NK-92 (cell line): ENCODE measurements around the gene PGBD2.
"Not testable (repeated sequence)": the region's sequence is repeated elsewhere in the genome, so short reads cannot be mapped to it uniquely, and the experiment has no call there.

Experiments
- DNase-seq: peaks from one replicate; lab custom pipeline; 2025; ENCODE audit not compliant: unreplicated experiment; lab: John Stamatoyannopoulos, UW

The PGBD2 gene

DNA sequence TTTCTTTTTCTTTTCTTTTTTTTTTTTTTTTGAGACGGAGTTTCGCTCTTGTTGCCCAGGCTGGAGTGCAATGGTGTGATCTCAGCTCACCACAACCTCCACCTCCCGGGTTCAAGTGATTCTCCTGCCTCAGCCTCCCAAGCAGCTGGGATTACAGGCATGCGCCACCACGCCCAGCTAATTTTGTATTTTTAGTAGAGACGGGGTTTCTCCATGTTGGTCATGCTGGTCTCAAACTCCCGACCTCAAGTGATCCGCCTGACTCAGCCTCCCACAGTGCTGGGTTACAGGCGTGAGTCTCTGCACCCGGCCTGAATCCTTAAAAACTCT is 16.2 kb upstream of the PGBD2 start:
- not testable (repeated sequence) for DNase-seq

DNA sequence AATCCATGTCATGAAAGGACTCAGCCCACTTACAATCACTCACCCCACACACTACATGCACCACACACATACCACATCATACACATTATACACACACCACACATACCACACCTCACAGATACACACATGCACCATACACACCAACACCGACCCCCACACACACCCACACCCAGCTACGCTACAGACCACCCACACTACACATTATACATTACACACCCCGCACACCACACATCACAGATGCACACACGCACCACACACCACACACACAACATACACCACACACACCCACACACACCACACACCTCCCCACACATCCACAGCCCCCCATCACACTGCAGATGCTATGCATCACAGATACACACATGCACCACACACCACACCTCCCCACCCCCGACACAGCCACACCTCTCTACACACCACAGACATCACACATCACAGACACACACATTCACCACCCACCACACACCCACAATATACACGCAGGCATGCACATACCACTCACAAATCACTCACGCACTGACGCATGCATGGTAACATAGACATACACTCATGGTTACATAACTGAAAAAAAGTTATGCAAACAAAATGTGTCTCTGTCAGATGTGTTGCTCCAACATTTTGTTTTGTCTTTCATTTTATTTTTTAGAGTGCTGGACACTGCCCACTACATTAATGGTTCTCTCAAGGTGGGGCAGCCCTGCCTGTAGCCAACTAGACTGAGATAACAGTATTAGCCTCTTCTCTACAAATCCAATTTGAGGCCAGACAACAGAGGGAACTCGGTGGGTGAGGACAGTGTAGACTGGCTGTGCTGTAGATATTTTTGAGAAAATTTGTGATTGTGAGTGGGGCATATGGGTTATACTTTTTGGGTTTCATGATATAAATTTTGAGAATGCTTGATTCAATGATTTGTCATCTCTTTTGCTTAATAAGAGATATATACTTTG is 15.2 kb upstream of the PGBD2 start:
- no peak for DNase-seq

DNA sequence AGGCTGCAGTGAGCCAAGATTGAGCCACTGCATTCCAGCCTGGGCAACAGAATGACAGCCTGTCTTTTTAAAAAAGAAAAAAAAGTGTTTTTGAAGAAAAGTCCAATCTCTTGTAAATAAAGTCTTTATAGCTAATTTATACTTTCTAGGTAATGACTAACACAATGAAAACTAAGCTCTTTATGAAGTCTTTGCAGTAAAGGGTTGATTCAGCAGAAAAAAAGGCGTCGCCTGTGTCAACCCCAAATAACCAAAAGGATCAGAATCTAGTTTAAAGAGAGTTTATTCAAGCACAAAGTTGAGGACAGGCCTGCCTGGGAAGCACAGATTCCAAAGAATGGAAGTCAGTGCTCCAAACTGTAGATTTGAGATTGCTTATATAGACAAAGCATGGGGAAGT is 14.3 kb upstream of the PGBD2 start:
- no peak for DNase-seq

DNA sequence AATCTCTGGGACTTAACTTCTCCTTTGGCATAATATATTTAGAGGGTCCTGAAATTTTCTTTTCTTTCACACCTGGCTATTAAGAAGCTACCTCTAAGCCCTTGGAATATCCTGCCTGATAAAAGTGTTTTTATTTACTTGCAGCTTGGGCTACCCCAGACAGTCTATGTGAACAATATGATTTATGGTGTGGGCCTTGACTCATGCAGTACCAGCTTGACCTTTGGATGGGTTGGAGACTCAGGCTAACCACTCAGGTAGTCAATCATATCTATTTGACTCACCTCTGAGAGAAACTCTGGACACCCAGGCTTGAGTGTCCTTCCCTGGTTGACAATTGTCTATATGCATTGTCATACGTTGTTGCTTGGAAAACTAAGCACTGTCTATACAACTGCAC is 13.4 kb upstream of the PGBD2 start:
- DNase-seq = no peak

- no peak for DNase-seq
These were observed 11.2 kb upstream of the PGBD2 start for GRCh38 chr1:248894837-248895236.

- no peak for DNase-seq
These were observed 8.4 kb upstream of the PGBD2 start for GRCh38 chr1:248897412-248898337.

GRCh38 chr1:248900637-248901036 is 5.4 kb upstream of the PGBD2 start:
- DNase-seq = no peak

DNA sequence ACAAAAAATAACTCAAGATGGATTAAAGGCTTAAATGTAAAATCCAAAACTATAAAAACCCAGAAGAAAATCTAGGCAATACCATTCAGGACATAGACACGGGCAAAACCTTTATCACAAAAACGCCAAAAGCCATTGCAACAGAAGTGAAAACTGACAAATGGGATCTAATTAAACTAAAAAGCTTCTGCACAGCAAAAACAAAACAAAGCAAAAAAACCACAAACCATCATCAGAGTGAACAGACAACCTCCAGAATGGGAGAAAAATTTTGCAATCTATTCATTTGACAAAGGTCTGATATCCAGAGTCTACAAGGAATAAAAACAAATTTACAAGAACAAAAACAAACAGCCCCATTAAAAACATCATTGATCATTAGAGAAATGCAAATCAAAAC is 4.5 kb upstream of the PGBD2 start:
- DNase-seq = no peak

GRCh38 chr1:248904437-248905216 is 1.4 kb upstream of the PGBD2 start:
- DNase-seq = no peak

DNA sequence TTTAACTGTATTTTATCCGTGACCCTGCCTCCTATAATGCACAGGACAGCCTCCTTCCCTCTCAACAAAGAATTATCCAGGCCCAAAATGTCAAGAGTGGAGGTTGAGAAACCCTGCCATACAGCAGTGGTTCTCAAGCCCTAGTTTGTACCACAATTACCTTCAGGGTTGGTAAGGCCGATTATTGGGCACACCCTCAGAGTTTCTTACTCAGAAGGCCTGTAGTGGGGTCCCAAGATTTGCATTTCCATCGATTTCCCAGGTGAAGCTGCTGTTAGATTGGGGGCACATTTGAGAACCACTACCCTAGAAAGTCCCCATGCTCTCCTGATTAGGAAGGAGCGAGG is 400 bp upstream of the PGBD2 start:
- DNase-seq = no peak

DNA sequence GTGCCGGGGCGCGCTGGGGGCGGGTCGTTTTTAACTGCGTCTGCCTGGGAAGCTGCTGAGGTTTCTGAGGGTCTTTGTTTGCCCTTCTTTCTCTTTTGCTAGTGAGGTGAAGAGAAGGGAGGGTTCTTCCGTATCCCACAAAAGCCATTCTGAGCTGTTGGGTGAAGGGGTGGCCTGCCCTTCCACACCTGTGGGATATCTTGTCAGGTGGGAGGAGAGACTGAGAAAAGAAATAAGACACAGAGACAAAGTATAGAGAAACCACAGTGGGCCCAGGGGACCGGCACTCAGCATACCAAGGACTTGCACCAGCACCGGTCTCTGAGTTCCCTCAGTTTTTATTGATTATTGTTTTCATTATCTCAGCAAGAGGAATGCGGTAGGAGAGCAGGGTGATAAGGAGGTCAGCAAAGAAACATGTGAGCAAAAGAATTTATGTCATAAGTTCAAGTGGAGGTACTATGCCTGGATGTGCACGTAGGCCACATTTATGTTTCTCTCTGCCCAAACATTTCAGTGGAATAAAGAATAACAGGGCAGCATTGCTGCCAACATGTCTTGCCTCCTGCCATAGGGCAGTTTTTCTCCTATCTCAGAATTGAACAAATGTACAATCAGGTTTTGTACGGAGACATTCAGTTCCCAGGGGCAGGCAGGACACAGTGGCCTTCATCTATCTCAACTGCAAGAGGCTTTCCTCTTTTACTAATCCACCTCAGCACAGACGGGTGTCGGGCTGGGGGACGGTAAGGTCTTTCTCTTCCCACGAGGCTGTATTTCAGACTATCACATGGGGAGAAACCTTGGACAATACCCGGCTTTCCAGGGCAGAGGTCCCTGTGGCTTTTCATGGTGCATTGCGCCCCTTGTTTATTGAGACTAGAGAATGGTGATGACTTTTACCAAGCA is 972 bp downstream of the PGBD2 start:
- no peak for DNase-seq

- DNase-seq = no peak
These were observed 4.7 kb downstream of the PGBD2 start for GRCh38 chr1:248910761-248911160.

DNA sequence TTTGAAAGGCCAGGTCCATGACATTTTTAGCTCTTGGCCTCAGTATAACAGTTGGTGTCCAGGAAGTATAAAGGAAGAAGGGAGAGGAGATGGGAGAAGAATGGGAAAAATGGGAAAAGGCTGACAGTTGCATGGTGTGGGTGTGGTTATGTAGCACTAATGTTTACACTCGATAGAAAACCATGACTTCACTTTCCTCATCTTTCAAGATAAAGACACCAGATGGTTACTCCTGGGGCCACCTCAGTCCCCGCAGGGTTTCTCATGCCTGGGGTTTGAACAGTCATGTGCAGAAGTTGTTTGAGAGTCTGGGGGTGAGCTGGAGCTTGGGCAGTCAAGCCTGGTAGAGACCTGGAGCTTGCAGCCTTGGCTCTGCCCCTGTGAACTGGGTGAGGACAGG is 7.9 kb downstream of the PGBD2 start:
- no peak for DNase-seq

GRCh38 chr1:248914796-248915381 is 8.9 kb downstream of the PGBD2 start:
- DNase-seq = no peak

DNA sequence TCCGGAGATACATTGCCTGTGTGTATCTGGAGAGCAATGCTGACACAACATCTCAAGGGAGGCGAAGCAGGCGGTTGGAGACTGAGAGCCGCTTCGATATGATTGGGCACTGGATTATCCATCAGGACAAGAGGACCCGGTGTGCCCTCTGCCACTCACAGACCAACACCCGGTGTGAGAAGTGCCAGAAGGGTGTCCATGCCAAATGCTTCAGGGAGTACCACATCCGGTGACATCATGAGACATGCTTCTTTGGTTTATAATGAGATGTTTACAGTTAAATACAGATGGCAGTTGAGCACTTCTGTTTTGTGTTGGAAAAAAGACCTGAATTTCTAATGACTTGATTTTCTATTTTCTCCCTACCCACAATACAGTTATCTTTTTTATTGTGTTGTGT is 12.1 kb downstream of the PGBD2 start:
- DNase-seq = no peak

GRCh38 chr1:248923352-248924338 is 17.6 kb downstream of the PGBD2 start:
- DNase-seq = no peak

DNA sequence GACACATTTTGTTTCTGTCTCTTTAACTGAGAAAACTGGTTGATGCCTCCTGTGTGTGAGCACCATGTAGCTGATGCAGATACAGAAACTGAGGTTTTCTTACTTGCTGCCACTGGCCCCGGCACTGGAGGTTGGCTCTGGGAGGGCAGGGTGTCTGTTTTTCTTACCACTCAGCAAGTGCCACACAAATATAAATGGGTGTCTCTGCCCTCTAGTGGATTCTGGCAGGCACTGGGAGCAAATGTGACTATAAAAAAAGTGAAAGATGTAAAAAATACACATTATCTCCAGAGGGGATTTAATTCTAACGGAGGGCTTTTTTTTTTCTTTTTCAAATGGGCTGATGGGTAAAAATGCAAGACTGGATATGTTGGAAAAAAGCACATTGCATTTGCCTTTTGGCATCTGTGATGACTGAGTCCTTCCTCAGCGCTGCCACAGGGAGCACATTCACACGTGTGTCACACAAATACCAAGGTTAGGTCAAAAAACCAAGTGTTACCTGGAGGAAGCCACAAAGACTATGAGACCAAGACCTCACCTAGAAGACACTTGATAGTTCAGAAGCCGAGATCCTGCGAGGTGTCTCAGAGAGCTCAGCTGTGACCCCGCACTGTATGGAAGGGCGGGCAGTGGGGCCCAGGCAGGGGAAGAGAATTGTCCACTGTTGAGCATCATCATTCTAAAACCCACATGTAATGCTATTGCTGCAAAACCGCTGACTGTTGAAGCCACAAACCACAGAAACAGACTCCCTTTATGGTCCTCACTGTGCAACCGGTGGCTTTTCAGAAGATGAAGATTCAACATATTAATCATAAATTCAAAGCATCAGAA is 18.9 kb downstream of the PGBD2 start:
- no peak for DNase-seq

DNA sequence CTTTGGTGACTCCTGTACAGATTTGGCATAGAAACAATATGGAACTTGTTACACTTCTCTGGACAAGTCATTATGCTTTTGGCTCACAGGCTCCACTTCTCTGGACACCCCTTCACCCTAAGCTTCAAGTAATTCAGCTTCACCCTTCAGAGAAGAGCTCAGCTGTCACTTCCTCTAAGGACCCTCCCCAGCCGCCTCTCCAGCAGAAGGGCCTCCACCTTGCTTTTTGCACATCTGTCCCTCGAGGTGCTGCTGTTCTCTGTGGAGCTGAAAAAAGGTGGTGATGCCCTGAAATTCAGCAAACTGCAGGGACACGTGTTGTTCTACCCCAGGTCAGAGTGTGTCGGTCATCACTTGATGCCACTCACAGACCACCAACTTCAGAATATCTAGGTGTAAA is 19.8 kb downstream of the PGBD2 start:
- not testable (repeated sequence) for DNase-seq
